Psoas muscle (tissue), 8 donors: ENCODE measurements around the gene TGFBR3L. TPM values are rescaled to one million over a fixed set of nuclear protein-coding genes. Genes with fewer than 3 reads are reported as not detected.
"Not testable (repeated sequence)": the region's sequence is repeated elsewhere in the genome, so short reads cannot be mapped to it uniquely, and the experiment has no call there.

ENCODE experiments used
- ATAC-seq, 4 donors: fragments of 200-7000 bp; cut with Tn5 transposase; one replicate each; pipeline ENCODE4 v1.9.1; 2020; ENCODE audit warnings: moderate library complexity in 3 of 4, mild to moderate bottlenecking in 2 of 4
- DNase-seq, 2 donors: peaks; one replicate each; pipeline ENCODE4 v3.0.0-alpha.2; 2020
- H3K27ac ChIP-seq: fragments of 200-600 bp; one replicate; pipeline ENCODE4 v1.8.0; 2022
- H3K27me3 ChIP-seq, 3 donors: fragments of 200-600 bp in 1 of 3; one replicate each; pipeline versions ENCODE4 v1.6.1 to v1.8.0; 2013 to 2022; ENCODE audit warnings: low read length in 2 of 3, mild to moderate bottlenecking in 2 of 3, moderate library complexity in 1 of 3; ENCODE audit not compliant: insufficient read depth in 3 of 3
- H3K36me3 ChIP-seq, 2 donors: fragments of 200-600 bp in 1 of 2; one replicate each; pipeline versions ENCODE4 v1.6.1 to v1.8.0; 2013 to 2022; ENCODE audit warnings: low read depth in 1 of 2, mild to moderate bottlenecking in 1 of 2, moderate library complexity in 1 of 2; ENCODE audit not compliant: insufficient read depth in 1 of 2
- H3K4me1 ChIP-seq: fragments of 200-600 bp; one replicate; pipeline ENCODE4 v1.8.0; 2022
- H3K4me3 ChIP-seq: fragments of 200-600 bp; one replicate; pipeline ENCODE4 v1.8.0; 2022; ENCODE audit warnings: mild to moderate bottlenecking
- H3K9me3 ChIP-seq: fragments of 200-600 bp; one replicate; pipeline ENCODE4 v1.8.0; 2022
- WGBS, 3 donors: extraction: QIAGEN DNeasy Blood & Tissue Kit; methylation state at CpG; one replicate each; pipeline versions ENCODE4 v1.1.6 to v1.1.7; 2013; 5-methylcytosine and 5-hydroxymethylcytosine counted together
- intact Hi-C, 2 donors: fragments of 100-400 bp; cut with DNase I; formaldehyde crosslinking; loops; one replicate each; pipeline versions ENCODE4 v1.11.0 to v1.14.2; 2022
- polyA plus RNA-seq, 3 donors: library from polyadenylated mRNA; stranded (reverse); fragments of 200-250 nt; gene quantifications; one replicate each; pipeline ENCODE4 v1.2.3, GENCODE V29; 2013
- total RNA-seq, 4 donors: library from RNA; stranded (reverse); fragmentation: NEBNext Ultra II Directional in 2 of 4; extraction: Animal tissue kit (Norgen Biotek cat#: 25700) in 2 of 4; gene quantifications; one replicate each; pipeline versions ENCODE4 v1.2.1 to v1.2.4, GENCODE V29; 2021 to 2023
- TF ChIP-seq, protein P1 (sequence below): fragments of 200-600 bp; IDR thresholded peaks from one replicate; pipeline ENCODE4 v1.8.0; 2022; ENCODE audit warnings: antibody characterized with exemption
- donor health status: healthy with polysubstance abuse.
- donor health status: DM: no; HTN: no; CAD: no; lungs with moderate emphysema.
- donor health status: Bipolar disorder and iron deficiency.
- donor health status: healthy.
- donor health status: DM: yes; HTN: yes; CAD: no.
- donor health status: DM: no; HTN: no; CAD: no.
- donor health status: DM: no; HTN: no; CAD: no.
- donor health status: DM: yes; HTN: yes; CAD: no.

The TGFBR3L gene
- total and polyA plus RNA-seq, 7 donors, result 1.2 to 13.0 (median 4.5) TPM

- intact Hi-C loops, result loop anchor here in 1 of 2 donors (5.0 kb wide), 1 partner anchor 49 kb away; no protein-coding TSS in a partner anchor
- no peak for DNase-seq
- Histone ChIP-seq H3K4me1 (peaks cover 19% of the 10 kb centered on the region), H3K9me3 (no peaks in the 10 kb centered on the region), H3K27ac (no peak overlapping the region), H3K27me3 (no peaks in the 10 kb centered on the region), H3K4me3 (no peak overlapping the region), H3K36me3 (peaks cover 0 to 6% of the 10 kb centered on the region in 2 donors)
- WGBS, 3 donors, result 30 to 36% (median 31%) methylated on average over 3 of the region's 3 CpGs
- TF ChIP-seq, protein P1, sequence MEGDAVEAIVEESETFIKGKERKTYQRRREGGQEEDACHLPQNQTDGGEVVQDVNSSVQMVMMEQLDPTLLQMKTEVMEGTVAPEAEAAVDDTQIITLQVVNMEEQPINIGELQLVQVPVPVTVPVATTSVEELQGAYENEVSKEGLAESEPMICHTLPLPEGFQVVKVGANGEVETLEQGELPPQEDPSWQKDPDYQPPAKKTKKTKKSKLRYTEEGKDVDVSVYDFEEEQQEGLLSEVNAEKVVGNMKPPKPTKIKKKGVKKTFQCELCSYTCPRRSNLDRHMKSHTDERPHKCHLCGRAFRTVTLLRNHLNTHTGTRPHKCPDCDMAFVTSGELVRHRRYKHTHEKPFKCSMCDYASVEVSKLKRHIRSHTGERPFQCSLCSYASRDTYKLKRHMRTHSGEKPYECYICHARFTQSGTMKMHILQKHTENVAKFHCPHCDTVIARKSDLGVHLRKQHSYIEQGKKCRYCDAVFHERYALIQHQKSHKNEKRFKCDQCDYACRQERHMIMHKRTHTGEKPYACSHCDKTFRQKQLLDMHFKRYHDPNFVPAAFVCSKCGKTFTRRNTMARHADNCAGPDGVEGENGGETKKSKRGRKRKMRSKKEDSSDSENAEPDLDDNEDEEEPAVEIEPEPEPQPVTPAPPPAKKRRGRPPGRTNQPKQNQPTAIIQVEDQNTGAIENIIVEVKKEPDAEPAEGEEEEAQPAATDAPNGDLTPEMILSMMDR, result no peak
- ATAC-seq, result no peak
Observed at GRCh38 chr19:7953060-7953459, 38.4 kb downstream of the TGFBR3L start.

DNA sequence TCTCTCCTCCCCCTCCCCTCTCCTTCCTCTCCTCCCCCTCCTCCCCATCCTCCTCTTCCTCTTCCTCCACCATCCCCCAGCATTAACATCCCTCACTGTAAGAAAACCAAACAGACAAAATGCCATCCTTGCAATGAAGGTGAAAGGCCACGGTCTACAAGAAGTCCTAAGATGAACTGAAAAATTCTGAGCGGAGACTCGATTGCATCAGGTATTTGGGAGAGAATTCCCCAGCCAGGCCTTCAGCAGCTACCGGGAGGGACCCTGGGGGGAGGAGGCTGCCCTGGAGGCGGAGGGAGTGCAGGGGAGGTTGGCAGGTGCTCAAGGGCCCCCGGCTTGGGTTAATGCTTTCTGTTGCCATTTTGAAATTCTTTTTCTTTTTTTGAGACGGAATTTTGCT is 38.9 kb downstream of the TGFBR3L start:
- peaks cover 0 to 11% of the 10 kb centered on the region in 2 donors for H3K36me3 ChIP-seq
- ATAC-seq (no peak), DNase-seq (no peak)
- TF ChIP-seq, protein P1, result no peak
- intact Hi-C loops, result loop anchor here in 1 of 2 donors (5.0 kb wide), 1 partner anchor 49 kb away; no protein-coding TSS in a partner anchor
- no peak overlapping the region for H3K4me3 ChIP-seq
- H3K4me1 ChIP-seq, result peaks cover 19% of the 10 kb centered on the region
- no peaks in the 10 kb centered on the region for H3K9me3 ChIP-seq
- H3K27me3 ChIP-seq, result no peaks in the 10 kb centered on the region
- no peak overlapping the region for H3K27ac ChIP-seq
- WGBS, 3 donors, result 78 to 81% (median 78%) methylated on average over 7 of the region's 7 CpGs

DNA sequence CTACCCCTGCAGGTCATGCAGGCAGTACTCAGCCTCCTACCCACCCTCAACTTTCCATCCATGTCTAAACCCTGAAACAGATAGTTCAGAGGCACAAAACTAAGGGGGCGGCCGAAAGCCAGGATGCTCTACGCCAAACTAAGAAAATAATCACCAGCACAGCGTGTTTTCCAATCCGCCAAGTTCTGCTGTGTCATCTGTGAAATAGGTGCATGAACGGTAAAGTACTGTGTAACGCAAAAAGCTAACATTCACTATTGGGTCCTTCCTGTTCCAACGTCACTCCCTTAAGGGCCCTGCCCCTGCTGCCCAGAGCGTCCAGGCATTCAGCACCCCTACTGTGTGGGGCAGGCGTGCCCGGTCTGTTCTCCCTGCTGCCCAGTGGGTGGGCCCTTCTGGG is 41.1 kb downstream of the TGFBR3L start:
- 87 to 90% (median 88%) methylated on average over 11 of the region's 11 CpGs for WGBS, 3 donors
- H3K4me3 ChIP-seq, result no peak overlapping the region
- DNase-seq (no peak), ATAC-seq (no peak)
- peaks cover 19% of the 10 kb centered on the region for H3K4me1 ChIP-seq
- H3K27me3 ChIP-seq, result no peaks in the 10 kb centered on the region
- no peak overlapping the region for H3K27ac ChIP-seq
- peaks cover 0 to 26% of the 10 kb centered on the region in 2 donors for H3K36me3 ChIP-seq
- H3K9me3 ChIP-seq, result no peaks in the 10 kb centered on the region
- intact Hi-C loops, result no loop called here
- TF ChIP-seq, protein P1, result no peak

GRCh38 chr19:7959211-7959610 is 44.6 kb downstream of the TGFBR3L start:
- no peak for DNase-seq
- Histone ChIP-seq H3K4me3 (no peak overlapping the region), H3K9me3 (no peaks in the 10 kb centered on the region), H3K27ac (no peak overlapping the region), H3K36me3 (peaks cover 0 to 61% of the 10 kb centered on the region in 2 donors), H3K27me3 (no peaks in the 10 kb centered on the region), H3K4me1 (no peaks in the 10 kb centered on the region)
- ATAC-seq, result no peak
- TF ChIP-seq, protein P1, result no peak
- intact Hi-C loops, result no loop called here
- 61 to 69% (median 66%) methylated on average over 6 of the region's 6 CpGs for WGBS, 3 donors

GRCh38 chr19:7961082-7961481 is 46.5 kb downstream of the TGFBR3L start:
- H3K27ac ChIP-seq, ATAC-seq, H3K27me3 ChIP-seq, DNase-seq, intact Hi-C loops, H3K4me3 ChIP-seq, H3K4me1 ChIP-seq, H3K9me3 ChIP-seq: not testable (repeated sequence)
- peaks cover 0 to 80% of the 10 kb centered on the region in 2 donors for H3K36me3 ChIP-seq
- WGBS, 3 donors, result 93 to 96% (median 94%) methylated on average over 4 of the region's 4 CpGs
